DMS153 treated with DMSO at 0.1 percent for 48 hours (cell line): ENCODE measurements around the gene MRPS18A.

Experiments
- DNase-seq: peaks from one replicate; lab custom pipeline; 2025; ENCODE audit not compliant: unreplicated experiment; lab: John Stamatoyannopoulos, UW

The MRPS18A gene

DNA sequence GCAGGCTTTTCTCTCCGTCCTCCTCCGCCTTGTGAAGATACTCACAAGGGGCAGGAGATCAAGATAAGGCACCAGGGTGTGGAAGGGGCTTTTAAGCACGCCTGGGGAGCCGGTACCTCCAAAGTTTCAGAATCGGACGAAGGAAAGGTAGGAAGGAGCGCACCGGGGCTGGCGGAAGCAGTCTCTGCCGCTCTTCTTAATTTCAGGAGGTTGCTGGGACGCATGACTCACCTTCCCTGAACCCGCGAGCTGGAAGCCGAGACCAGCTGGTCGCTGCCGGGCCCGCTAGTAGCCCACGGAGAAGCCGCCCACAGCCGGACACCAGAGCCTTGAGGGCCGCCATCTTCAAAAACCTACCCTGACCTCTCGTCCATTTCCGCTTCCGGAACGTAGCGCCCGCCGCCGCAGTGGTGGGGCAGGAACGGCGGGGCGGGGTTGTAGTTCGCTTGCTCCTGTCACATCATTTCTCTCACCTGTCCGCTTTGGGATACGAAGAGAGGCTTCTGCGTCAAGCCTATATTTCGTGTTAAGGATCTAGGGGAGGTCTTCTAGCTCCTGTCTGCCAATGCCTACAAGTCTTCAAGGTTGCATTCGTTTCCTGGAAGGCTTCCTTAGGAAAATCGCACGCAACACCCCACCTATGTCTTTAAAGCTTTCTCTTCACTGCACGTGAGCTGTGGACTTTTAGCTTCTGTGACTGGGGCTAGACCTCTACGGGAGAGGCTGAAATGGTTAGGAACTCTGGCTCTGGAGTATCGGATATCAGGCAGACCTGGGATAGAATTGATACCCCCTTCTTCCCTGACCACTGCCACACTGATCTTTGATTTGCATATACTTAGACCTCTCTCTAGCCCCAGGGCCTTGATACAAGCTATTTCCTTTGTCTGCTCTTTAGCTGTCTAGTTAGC is at the start of gene MRPS18A:
Gene MRPS18A, minus strand, starts transcription at position 355 of the 911 bp plus-strand sequence. Its CDS starts 12 bp downstream, at position 343.
- DNase-seq = peak; percentile 58

DNA sequence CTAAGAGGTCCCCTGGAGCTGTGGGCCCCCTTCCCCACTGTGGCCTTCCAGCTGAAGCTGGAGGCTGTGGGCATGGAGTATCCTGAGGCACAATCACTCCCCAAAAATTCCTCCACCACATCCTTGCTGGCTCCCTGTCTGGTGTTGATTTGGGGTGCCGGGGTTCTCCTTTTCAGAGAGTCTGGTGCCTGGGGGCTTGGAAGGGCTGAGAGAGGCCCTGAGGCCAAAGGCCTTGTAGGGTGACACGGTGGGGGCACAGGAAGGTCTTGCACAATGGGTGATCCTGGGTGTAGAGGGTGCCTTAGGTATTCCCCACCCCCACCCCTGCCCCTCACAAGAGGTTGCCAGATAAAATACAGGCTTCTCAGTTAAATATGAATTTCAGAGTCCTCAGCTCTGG is 49.3 kb upstream of the MRPS18A start:
- no peak for DNase-seq

DNA sequence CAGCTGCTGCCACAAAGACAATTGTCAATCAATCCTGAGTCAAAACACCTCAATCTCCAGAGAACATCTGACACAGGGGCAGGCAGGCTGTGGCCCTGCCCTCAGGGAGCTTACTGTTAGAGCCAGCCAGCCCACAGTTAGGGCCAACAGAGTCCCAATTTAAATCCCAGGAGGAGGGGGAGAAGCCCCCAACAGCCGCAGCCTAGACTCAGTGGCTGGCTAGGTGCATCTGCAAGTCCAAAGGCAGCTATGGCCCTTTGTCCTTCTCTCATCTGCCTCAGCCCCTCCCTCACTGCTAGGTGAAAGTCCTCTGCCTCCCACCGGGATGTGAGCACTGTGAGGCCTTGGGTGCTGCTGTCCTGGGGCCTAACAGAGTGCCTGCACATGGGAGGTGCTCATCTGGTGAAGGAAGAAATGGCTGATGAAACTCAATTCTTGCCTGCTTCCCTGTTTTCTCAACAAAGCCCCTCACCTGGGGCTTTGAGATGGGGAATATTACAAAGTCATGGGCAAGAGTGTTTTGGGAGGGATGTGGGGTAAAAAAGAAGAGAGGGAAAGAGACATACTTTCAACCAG is 48.7 kb upstream of the MRPS18A start:
- no peak for DNase-seq

DNA sequence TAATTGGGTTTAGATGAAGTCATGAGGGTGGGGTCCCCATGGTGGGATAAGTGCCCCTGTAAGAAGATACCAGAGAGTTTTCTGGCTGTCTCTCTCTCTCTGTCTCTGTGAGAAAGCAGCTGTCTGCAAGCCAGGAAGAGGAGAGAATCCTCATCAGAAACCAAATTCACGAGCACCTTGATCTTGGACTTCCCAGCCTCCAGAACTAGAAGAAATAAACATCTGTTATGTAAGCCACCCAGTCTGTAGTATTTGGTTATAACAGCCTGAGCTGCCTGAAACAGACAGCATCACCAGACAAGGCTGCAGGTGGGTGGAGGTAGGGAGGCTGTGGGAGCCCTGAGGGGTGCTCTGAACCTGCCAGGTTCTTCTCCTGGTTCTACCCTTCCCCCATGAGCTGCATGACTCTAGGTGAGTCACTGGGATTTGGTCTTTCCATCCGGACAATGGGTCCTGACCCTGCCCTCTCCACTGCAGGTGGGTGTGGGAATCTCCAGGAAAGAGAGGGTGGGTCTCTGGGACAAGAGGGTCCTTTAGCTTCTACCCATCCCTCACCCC is 48.1 kb upstream of the MRPS18A start:
- DNase-seq = no peak

DNA sequence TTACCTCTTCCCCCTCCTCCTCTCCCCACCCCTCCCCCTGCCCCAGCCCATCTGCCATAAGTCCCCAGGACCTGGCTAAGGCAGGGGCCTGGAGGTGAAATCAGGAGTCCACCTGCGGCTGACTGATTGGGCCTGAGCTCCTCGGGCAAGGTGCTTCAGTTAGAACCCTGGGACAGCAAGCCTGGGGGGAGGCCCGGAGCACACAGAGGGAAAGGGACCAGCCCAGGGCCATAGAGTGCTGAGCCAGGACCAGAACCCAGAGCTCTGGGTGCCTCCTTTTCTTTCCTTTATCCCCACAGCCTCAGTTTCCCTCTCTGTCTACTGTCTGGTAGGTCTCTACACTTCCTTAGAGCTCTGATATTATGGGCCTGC is 46.7 kb upstream of the MRPS18A start:
- DNase-seq = no peak

DNA sequence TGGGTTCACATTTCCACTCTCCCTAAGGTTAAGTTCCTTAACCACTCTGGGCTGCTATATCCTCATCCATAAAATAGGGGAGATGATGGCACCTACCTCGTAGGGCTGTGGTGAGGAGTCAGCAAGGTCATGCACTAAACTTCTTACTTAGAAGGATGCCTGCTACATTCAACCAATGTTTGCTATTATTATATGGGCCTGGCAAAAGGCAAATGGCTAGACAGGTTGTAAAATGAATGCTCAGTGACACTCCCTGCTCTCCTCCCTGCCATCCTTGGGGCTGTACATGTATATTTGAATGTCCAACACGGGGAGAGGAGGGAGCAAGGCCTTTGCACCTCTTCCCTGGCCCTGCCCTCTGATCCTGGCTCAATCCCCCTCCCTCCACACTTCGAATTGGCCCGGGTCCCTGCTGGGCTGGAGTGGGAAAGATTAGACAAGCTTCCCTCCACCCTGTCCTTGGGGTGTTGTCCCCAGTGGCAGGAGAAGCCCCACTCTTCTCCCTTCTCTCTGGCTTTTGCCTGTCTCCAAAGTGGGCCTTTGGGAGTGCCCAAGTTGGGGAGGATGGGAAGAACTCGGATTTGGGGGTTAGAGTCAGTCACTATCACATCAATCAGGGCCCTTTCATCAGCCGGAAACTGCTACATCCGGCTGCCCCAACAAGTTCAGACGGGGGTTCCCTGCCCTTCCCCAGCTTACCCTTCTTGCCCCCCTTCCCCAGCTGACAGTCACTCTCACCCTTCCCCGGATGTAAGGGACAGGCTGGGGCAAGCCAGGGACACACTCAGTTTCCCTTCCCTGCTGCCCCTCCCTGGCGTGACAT is 46.1 kb upstream of the MRPS18A start:
- DNase-seq = no peak

DNA sequence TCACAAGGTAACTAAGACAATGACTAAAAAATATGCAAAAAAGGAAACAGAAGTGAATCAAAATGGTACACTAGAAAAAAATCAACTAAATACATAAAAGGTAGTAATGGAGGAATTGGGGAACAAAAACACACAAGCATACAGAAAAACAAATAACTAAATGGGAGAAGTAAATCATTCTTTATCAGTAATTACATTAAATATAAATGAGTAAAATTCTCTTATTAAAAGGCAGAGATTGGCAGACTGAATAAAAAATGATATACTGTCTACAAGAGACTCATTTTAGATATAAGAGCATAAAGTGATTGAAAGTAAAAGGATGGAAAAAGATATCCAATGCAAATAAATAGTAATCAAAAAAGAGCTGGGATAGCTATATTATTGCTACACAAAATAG is 43.0 kb upstream of the MRPS18A start:
- no peak for DNase-seq

DNA sequence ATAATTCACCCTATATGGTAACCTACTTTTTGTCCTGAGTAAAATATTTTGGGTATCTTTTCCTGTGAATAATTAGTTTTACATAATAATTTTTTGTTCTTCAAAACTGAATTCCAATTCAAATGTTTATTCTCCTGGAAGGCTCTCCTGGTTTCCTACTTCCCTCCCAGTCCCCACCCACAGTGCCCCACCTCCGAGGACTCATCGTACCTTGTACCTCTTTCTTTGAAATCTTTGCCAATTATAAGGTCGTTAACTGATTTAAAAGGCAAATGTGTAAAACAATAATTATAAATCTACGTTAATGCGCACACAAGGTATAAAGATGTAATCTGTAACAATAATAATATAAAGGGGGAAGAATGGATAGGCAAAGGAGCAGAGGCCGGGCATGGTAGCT is 41.9 kb upstream of the MRPS18A start:
- DNase-seq = no peak

DNA sequence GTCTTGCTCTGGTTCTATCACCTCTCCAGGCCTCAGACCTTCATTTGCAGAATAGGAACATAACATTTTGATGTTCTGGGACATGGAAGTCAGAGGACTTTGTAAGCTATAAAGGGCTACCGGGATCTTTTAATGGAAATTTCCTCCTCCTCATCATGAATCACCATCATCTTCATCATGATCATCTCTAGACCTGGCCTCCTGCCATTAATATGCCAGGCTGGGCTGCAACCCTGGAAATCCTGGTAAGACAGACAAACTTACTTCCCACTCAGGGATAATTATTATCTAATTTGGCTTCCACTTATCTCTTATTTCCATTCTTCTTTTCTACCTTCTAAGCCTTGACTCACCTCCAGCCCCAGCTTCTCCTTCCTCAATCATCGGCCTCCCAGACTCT is 41.0 kb upstream of the MRPS18A start:
- DNase-seq = no peak

DNA sequence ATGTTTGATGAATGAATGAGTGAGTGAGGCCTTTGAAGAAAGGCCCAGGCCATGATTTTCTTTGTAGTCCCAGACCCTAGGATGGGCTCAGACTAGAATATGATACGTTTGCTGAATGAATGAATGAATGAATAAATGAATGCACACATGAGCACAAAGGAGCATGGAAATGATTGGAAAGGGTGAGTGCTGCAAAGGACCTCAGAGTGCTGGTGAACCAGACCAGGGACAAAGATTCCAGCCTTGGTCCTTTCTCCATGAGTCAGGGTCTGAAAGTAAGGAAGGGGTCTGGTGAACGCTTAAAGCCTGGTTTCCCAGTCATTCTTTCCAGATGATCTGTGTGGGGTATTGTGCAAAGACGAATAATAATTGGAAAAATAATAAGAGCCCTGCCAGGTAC is 40.0 kb upstream of the MRPS18A start:
- no peak for DNase-seq

DNA sequence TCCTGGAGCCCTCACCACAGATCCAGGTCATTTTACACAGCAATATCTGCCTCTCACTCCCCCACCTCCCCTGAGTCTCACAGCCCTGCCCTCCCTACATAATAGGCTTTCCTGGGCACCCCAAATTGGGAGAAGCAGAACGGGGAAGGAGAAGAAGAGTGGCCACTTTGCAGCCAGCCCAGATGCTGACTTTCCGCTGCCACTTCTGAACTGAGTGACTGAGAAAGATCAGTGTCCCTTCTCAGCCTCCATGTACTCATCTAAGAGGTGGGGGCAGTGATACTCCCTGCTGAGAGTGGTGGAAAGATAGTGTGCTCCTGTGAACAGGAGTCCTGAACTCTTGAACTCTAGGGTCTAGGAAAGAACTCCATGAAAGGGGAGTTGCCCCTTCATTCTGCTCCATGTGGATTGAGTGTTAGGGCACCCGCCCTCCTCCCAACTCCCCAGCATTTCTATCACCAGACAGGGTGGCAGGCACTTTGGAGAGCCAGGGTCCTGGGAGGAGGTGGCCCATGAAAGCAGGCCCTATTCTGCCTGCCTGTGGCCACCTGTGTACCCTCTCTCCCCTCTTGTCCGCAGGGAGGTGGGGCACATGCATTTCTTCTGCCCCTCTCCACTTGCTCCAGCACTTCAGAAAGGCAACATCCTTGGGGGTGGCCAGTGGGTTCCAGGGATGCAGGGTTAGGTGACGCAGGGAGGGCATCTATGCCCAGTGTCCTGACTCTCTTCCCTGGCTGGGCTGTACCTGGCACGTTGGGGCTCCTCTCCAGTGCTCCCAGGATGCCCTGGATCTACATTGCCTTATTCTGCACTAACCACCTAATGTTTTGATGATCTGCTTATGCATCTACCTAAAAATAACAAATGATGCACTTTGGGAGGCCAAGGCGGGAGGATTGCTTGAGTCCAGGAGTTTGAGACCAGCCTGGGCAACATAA is 38.3 kb upstream of the MRPS18A start:
- no peak for DNase-seq

DNA sequence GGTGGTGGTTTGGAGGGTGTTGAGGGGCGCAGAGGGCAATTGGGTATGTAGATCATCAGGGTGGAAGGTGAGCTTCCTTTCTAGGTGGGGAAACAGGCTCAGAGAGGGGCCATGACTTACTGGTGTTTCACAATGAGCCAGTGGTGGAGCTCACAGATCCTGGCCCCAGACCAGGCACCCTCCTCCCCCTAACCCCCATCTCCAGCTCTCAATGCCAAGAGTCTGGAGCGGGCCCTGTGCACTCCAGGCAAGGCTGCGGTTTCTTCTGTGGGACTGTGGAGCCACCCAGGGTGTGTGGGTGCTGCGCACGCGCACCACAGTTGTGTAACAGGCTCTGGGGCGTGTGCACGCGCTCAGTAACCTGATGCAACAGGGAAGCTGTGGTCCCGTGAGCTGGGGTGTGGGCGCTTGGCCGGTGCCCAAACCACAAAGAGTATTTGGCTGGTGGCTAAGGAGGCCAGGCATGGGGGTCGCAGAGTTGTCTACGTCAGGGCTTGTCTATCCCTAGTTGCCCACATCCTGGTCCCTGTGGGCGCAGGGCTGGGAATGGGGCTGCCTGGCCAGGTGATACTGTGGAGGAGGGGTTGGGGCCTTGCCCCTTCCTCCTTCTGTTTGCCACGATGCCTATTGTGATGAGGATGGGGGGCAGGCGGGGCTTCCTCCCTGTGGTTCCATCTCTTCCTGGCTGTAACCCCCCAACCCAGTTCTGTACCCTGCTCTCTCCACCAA is 37.5 kb upstream of the MRPS18A start:
- peak; percentile 52 for DNase-seq

DNA sequence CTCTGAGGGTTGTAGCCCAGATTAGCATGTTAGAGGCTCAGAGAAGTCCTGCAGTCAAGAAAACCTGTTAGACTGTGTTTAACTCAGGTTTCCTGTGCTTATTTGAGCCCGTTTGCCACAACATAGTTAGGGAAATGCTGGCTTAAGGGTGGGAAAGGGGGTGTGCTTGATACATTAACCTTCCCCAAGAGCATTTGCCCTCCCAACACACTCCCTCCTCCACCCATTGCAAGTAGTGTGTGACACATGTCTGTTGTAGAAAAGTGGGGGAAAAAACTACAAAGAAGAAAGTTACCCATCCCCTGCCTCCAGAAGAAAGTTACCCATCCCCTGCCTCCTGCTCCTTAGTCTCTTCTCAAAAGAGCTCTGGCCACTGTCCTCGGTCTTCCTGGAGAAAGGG is 36.8 kb upstream of the MRPS18A start:
- no peak for DNase-seq

DNA sequence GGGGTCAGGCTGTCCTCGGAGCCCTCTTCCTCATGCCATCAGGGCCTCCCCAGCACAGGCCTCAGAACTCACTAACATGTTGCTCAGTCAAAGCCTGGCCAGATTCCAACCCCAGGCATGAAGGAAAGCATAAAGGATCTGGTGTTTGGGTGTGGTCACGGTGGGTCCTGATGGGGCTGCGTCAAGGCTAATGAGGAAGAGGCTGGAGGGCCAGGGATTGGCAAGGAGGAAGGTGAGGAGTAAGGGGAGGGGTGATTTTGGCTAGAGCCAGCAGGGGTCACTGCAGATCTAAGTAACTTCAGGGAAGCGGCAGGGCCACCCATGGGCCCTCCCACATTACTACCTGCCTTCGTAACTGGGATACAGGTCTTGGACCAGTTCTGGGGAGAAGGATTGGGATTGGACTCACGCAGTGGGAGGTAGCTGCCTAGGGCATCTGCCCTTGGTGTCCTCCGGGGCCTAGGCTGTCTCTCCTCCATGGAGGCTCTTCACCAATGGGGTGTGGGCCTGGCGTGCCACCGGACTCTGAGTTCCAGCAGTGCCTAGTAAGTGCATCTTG is 36.2 kb upstream of the MRPS18A start:
- peak; percentile 24 for DNase-seq

DNA sequence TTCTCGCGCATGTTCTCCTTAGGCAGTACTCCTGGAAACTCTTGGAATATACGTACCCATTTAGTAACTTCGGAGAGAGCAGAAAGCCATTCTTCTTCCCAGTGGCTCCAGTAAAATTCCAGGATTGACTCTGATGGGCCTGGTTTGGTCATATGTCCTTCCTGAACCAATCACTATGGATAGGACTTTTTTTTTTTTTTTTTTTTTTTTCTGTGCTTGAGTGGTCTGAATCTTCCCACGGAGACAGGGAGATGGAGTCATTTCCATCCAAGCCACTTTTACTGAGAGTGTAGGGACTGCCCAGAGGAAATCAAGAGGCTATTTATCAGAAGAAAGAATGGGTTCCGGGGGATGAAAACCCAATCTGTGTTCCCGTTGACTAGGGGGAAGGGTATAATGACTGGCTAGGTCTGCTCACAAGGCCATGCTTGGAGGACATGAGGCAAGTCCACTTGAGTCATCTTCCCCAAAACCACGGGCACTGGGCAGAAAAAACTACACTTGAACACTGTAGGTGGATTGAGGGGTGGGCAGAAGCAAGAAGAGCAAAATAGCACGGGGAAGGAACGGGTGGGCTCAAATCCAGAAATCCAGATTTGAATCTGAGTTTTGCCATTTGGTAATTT is 35.4 kb upstream of the MRPS18A start:
- DNase-seq = no peak

DNA sequence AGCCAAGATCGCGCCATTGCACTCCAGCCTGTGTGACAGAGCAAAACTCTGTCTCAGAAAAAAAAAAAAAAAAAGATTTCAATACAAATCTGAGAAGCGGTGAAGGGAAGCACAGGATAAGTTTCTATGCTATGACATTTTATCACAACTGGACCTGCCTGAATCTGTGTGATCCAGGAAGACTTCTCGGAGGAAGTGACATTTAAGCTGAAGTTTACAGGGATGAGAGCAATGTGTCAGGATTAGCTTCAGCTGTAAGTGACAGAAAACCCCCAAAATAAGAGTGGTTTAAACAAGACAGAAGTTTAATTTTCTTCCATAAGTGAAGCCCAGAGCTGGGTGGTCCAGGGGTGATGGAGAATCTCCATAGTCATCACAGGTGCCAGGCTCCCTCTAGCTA is 33.4 kb upstream of the MRPS18A start:
- DNase-seq = no peak

DNA sequence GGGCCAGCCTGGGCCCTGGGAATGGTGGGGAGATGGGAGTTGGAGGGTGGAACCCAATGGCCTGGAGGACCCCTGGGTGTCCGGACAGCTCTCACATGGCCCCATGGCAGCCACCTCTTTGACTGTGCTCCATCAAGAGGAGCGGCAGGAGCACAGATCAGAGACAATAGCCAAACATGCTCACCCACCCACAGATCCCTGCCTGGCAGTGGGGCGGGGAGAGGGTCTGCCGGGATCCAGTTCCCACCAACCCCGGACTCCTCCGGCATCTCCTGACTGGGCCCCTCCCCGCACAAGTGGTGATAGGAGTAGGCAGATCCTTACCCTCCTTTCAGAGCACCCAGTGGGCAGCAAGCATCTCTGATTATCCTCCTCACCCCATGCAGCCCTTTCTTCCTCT is 31.9 kb upstream of the MRPS18A start:
- DNase-seq = no peak

DNA sequence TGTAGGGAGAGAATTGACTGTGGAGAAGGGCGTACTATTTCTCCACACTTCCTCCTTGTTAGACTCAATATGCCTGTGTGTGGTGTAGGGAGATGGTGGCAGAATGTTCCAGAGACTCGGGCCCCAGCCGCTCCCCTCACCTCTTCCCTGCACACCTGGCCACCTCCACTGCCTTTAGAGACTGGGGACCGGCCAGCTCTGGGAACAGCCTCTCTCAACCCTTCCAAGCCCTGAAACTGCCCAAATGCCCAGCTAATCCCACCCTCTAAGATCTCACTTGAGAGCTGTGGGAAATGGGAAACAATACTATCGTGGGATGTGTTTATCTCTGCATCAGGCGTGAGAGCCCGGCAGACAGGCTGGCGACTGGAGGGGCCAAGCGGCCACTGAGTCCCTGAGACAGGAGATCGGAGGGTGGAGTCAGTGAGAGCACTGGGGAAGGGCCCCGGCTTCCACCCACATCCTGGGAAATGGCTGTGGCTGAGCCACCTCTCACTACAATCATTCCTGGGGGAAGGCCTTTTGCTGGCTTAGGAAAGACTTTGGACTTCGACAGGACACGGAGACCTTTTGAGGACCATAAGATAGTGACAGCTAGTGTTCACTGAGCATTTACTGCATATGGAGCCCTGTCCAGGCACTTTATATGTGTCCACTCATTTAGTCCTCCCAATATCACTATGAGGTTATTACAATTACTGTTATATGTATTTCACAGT is 31.0 kb upstream of the MRPS18A start:
- no peak for DNase-seq
